Activated T-cell treated with anti-CD3 and anti-CD28 coated beads for 4 hours (primary cell): ENCODE data around the gene ATE1.
"Not testable (repeated sequence)": the region's sequence is repeated elsewhere in the genome, so short reads cannot be mapped to it uniquely, and the experiment has no call there.

Experiments used
- DNase-seq: peaks from one replicate; pipeline ENCODE4 v3.0.0-alpha.2; 2020

The ATE1 gene

DNA sequence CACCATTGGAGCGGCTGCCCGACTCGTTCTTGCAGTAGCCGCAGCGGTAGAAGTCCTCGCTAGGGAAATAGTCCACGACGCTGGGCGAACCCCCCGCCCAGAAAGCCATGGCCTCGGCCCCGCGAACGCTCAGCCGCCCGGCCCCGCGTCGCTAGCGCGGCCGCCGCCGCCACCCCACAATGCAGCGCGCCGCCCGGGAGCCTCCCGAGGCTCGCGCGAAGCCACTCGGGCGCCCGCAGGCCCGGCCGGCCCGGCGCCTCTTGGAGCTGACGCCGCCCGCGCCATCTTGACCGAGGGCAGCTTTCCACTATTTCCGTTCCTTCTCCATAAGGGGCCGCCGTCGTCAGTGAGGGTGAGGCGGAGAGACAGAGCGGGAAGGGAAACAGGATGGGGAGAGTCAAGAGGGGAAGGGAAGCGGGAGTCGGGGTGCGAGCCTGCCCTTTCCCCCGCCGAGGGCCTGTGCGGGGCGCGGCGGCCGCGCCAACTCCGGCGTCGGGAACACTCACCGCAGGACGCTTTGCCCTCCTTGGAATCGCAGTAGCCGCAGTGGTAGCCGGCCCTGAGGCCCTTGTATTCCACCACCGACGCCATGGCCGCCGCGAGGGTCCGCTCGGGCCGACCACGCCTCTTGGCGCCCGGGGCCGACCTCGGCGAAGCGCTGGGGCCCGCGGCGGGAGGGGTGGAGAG is at the start of gene ATE1:
Gene ATE1, minus strand, starts transcription at position 191 of the 687 bp plus-strand sequence. Its CDS starts 82 bp downstream, at position 109.
- peak; percentile 72 for DNase-seq

DNA sequence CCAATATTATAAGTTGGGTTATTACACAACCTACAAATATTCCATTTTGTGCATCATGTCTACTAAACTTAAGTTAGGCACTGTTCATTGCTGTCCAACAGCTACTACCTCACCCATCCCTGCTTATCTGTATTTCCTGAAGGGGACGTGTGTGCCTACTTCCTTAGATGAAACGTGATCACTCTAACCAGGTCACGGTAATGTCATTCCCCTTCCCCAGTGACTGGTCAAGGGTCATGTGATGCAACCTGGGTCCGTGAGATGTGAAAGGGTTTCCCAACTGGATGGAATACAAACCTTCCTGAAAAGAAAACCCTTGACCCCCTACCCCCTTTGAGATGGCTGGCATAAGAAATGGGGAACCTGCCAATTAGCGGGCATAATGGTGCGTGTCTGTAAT is 48.8 kb upstream of the ATE1 start:
- no peak for DNase-seq

- no peak for DNase-seq
Measured at GRCh38 chr10:121975295-121976086, 47.7 kb upstream of the ATE1 start.

DNA sequence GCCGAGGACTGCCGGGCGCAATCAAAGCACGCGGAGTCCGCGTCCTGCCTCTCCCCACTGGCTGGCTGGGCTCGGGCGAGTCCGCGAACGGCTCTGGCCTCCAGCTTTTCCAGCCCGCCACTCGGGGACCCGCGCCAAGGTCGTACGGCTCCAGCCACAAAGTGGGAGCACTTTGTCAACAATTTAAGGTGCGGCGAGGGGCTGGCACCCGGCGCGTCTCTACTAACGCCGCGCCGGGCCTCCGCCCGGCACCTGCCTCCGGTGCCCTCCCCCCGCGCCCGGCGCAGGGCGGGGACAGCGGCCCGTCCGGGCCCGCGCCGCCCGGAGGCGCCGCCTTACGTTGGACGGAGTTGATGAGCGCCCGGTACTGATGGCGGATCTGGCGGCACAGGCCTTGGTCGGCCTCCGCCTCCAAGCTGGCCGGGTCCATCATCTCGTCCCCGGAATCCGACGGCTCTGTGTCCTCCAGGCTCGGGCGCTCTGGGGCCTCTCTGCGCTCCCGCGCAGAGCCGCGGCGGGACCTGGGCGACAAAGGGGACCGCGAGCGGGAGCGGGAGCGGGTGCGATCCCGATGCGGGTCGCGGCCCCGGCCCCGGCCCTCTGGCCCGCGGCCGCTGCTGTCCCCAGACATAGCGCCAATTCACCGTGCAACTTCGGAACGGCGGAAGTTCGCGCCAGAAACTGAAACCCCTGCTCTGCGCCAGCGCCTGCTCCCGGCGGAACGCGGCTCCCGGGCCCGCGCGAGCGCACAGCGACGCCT is 46.9 kb upstream of the ATE1 start, which contains the start of gene NSMCE4A:
Gene NSMCE4A, minus strand, starts transcription at position 683 of the 760 bp plus-strand sequence. Its CDS starts 52 bp downstream, at position 631.
- peak; percentile 58 for DNase-seq

DNA sequence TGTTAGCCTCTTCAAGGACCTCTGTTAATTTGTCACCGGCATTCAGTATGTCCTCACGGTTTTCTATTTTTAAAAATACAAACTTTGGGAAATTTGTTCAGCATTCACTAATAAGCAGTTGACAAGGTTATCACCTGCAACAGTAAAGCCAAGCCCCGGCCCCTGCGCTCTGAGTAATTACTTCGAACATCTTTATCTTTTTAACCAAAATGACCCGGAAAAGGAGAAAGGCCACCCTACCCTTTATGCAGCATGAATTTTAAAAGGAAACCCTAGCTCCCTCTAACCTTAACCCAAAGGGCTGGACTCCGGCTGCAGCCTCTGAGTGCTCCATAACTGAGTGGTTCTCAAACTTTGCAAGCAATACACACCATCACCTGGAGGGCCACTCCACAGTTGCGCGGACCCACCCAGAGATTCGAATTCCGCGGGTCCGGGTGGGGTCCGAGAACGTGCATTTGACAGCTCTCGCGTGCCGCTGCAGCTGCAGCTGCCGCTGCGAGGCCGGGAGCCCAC is 46.2 kb upstream of the ATE1 start:
- no peak for DNase-seq

DNA sequence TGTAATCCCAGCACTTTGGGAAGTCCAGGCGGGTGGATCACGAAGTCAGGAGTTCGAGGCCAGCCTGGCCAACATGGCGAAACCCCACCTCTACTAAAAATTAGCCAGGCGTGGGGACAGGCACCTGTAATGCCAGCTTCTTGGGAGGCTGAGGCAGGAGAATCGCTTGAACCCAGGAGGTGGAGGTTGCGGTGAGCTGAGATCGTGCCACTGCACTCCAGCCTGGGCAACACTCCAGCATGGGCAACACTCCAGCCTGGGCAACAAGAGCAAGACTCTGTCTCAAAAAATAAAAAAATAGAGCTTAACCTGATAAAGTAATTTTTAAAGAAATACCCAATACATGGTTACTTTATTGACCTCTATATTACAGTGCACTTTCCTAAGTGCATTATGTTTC is 41.3 kb upstream of the ATE1 start:
- not testable (repeated sequence) for DNase-seq

GRCh38 chr10:121965996-121966395 is 38.2 kb upstream of the ATE1 start:
- DNase-seq, result no peak

- no peak for DNase-seq
Measured at GRCh38 chr10:121961456-121961855, 33.6 kb upstream of the ATE1 start.

DNA sequence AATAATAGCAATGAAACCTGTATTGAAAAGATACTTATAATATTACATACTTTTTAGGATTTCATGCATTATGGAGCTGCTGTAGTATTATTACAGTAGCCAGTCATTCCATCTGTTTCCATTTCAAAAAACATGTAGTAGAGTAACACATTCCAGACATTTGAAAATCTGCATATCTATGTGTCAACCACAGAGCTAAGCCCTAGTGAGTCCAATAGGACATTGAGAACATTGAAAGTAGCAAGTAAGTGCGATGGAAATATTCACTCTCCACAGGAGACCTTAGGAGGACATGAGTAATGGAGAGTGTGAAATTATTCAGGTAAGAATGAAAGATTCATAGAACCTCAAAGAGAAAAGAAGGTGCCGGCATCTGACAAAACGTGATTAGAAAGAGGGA is 31.8 kb upstream of the ATE1 start:
- DNase-seq, result no peak

- no peak for DNase-seq
Measured at GRCh38 chr10:121956111-121957061, 28.6 kb upstream of the ATE1 start.

GRCh38 chr10:121952226-121952625 is 24.4 kb upstream of the ATE1 start:
- DNase-seq, result no peak

- no peak for DNase-seq
Measured at GRCh38 chr10:121949451-121949850, 21.6 kb upstream of the ATE1 start.

- no peak for DNase-seq
Measured at GRCh38 chr10:121949049-121949448, 21.2 kb upstream of the ATE1 start.

- no peak for DNase-seq
Measured at GRCh38 chr10:121947343-121948330, 19.8 kb upstream of the ATE1 start.

DNA sequence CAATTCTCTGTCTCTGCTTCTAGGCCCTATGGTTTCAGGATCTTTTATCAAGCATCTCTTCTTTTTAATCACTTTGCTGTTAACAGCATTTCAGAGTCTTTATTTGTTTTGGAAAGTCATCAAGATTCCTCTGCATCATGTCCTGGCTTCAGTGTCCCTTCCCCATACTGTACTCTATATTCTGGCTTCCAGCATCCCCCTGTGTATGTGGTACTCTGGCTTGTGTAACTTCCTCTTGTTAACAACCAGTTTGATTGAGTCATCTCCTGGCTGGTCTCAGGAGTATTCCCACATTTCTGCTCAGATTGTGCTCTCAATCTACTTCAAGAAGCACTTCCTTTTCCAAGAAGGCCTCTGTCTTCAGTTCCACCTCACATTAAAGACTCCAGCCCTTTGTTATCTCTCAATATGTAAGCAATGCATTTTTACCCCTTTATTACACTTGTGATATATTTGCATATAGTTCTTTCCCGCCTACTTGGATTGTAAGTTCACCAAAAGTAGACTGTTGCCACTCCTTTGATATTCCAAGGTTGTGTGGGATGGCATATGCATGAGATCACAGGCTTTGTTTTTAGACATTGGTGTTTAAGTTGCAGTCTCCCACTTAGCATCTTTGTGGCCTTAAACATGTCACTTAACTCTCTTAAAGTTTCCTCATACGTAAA is 15.1 kb upstream of the ATE1 start:
- DNase-seq, result no peak

- DNase-seq, result no peak
Measured at GRCh38 chr10:121941532-121941931, 13.7 kb upstream of the ATE1 start.

DNA sequence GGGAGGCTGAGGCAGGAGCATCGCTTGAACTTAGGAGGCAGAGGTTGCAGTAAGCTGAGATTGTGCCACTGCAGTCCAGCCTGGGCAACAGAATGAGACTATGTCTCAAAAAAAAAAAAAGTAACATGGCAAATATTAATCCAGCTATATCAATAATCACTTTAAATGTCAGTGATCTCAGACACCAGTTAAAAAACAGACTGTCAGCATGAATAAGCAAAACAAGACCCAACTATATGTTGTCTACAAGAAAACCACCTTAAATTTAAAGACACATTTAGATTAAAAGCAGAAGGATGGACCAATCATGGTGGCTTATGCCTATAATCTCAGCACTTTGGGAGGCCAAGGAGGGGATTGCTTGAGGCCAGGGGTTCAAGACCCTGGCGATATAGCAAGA is 8.5 kb upstream of the ATE1 start:
- DNase-seq, result no peak

GRCh38 chr10:121935702-121936101 is 7.9 kb upstream of the ATE1 start:
- DNase-seq, result no peak

DNA sequence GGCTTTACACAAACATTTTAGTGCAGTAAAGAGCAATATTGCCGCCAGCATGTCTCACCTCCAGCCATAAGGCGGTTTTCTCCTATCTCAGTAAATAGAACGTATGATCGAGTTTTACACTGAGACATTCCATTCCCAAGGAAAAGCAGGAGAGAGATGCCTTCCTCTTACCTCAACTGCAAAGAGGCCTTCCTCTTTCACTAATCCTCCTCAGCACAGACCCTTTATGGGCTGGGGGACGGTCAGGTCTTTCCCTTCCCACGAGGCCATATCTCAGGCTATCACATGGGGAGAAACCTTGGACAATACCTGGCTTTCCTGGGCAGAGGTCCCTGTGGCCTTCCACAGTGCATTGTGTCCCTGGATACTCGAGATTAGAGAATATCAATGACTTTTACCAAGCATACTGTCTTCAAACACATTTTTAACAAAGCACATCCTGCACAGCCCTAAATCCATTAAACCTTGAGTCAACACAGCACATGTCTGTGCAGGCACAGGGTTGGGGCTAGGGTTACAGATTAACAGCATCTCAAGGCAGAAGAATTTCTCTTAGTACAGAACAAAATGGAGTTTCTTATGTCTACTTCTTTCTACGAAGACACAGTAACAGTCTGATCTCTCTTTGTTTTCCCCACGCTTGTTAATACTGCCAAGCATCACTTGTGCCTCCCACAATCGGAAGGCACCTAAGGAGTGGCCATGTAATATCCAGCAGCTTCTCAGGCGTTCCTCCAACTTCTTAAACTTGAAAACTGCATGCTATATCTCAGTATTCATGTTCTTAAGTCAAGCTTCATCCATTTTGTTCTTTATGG is 2.6 kb upstream of the ATE1 start:
- DNase-seq, result not testable (repeated sequence)
